Putamen (tissue), 1 donor: ENCODE data around the gene PITRM1.

Source experiments
- DNase-seq: peaks from one replicate; pipeline ENCODE4 v3.0.0-alpha.2; 2016; ENCODE audit warnings: low spot score

PITRM1 gene

GRCh38 chr10:3100856-3101640, 71.5 kb downstream of the PITRM1 start:
- DNase-seq = no peak

DNA sequence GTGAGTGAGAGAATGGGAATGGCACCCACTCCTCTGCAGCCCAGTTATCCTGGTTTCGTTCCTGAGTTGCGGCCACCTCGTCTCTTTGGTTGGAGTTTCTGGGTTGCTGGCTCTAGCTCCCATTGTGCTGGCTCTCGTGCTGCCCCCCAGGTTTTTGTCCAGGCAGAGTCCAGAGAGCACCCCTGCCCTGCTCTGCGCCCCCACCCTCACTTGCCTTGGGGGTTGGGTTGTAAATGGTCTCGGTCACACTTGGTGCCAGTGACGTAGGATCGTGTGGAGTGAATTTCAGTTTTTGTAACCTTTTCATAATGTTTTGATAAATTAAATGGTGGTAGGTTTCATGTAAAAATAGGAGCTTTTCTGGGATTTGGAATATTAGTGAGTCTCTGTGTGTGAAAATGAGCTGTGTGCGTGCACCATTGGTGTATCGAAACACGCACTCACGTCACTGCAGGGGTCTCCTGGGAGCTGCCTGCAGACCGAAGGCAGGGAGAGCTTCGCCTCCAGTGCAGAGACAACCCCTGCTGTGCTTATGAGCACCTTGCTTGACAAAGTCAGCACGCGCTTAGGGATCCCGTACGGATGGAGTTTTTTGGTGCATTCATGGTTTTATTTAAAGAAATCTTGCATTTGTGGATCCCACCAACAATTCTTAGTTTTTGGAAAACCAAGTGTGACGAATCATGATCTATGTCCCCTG, 72.3 kb downstream of the PITRM1 start:
- no peak for DNase-seq

DNA sequence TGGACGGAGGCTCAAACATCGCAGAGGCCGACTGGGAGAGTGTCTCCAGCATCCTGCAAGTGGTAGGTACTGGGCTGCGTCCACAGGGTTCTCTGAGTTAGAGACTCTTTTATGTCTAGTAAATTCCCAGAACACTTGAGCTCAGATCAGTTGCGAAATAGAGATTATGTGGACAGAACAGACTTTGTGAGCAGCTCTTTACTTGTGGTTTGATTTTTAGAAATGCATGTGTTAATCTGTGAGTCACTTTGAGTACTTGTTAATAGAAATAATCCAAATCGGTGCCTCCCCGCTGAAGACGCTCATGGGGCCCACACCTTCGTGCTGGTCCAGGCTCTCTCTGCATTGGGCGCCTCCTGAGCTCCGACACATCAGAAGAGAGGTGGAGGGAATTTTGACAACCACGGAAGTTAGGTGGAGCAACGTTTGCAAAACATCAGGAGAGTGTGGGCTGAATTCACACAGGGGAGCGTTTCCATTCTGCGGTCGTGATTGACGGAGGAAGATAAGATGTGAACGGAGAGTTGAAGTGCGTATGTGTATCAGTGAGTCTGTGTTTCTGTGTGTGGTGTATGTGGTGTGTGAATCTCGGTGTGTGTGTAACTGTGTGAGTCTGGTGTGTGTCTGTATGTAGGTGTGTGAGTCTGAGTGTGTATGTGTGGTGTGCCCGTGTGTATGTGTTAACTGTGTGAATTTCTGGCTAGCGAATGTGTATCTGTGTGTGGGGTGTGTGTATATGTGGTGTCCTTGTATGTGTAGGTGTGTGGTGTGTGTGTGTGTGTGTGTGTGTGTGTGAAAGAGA, 73.1 kb downstream of the PITRM1 start:
- DNase-seq = peak; percentile 25

GRCh38 chr10:3098689-3099088, 73.9 kb downstream of the PITRM1 start:
- no peak for DNase-seq

- no peak for DNase-seq
Measured at GRCh38 chr10:3097160-3097559, 75.4 kb downstream of the PITRM1 start.

DNA sequence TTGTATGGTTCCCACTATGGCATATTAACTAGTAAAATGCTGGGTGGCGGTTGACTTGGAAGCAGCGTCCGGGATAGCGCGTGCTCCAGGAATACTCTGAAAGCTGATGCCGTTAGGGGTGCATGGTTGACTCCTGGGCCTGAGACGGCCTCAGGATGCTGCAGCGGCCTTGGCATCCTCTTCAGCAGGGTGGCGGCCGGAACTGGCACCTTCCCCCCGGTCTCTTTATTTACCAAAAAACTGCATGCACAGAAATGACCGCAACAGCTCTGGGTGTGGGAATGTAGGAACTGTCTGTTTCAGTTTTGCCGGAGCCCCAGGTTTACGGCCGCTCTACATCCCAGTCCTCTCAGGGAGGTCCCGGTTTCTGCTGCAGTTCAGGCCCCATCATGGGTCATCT, 76.4 kb downstream of the PITRM1 start:
- no peak for DNase-seq

GRCh38 chr10:3095373-3096139, 77.0 kb downstream of the PITRM1 start:
- peak; percentile 75 for DNase-seq

- no peak for DNase-seq
Measured at GRCh38 chr10:3094609-3095036, 78.0 kb downstream of the PITRM1 start.

GRCh38 chr10:3093996-3094395, 78.6 kb downstream of the PITRM1 start:
- DNase-seq = no peak

DNA sequence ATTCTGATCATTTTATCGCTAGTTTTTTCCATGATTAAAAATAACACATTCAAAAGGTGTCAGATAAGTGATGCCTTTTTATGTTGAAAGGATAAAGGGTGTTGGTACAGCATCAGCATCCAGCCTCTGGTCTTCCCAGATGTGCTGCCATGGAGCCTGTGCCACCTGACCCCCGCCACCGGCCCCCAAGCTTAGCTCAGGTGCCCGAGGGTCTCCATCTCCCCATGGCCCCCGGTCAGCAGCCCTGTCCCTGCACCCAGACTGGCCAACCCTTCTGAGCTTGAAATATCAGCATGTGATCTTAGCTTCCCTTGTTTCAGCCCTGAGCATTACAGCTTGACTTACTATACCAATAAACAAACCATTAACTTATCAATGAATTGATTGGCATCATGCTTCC, 80.7 kb downstream of the PITRM1 start:
- DNase-seq = no peak

DNA sequence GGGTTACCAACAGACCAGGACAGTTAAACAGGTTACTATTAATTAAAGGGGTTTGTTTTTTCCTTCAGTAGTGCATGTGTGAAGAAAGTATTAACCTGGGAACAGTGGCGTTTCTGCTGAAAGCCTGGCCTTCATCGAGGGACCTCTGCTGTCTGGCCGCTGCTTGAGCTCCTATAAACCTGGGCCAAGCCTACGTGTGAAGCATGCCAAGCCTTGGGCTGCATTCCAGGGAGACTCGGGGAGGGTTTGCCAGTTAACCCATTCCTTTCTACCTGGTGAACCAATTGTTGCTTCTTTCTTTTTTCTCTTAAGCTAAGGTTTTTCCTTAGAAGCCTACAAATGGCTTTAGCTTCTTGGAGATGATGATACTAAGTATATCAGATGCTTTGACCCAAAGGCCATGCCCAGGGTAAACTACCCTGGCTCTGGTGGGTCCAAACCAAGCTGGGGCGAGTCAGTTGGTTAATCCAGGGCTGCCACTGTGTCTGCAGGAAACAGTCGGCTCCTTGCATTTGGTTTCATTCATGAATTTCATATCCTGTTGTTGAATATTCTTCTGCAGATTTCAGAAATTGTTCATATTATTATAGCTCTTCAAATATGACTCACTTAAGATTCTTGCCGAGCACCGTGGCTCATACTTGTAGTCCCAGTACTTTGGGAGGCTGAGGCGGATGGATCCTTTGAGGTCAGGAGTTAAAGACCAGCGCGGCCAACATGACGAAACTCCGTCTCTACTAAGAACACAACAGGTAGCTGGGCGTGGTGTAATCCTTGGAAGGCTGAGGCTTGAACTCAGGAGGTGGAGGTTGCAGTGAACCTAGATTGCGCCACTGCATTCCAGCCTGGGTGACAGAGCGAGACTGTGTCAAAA, 81.4 kb downstream of the PITRM1 start:
- peak; percentile 48 for DNase-seq

- no peak for DNase-seq
Measured at GRCh38 chr10:3090388-3090787, 82.2 kb downstream of the PITRM1 start.
